Measurements from ENCODE around the gene JADE1.

- TF ChIP-seq CTCF (IDR thresholded peaks at IDR 0.05) (peak; percentile 33 to 73 (median 64)), POLR2A (IDR thresholded peaks at IDR 0.05) (peak; percentile 51 to 72)
Observed at GRCh38 chr4:128809477-128810330, at the start of gene JADE1.
